ENCODE measurements around the gene SNRNP25. TPM values are rescaled to one million over a fixed set of nuclear protein-coding genes. Genes with fewer than 3 reads are reported as not detected.

The SNRNP25 gene
- 41.8 and 50.2 TPM in 2 replicates for total RNA-seq
- 42.1 and 49.6 TPM in 2 replicates for polyA plus RNA-seq
- polyA plus RNA-seq (2011; cell fraction: cytosol; rRNA removed) = 76.4 and 84.8 TPM in 2 replicates
- polyA plus RNA-seq (2011; cell fraction: nucleus; rRNA removed) = 28.5 and 33.5 TPM in 2 replicates
- polyA plus RNA-seq (2012) = 54.9 and 59.2 TPM in 2 replicates
- polyA minus RNA-seq = 18.4 and 18.6 TPM in 2 replicates
- 18.6 TPM for polyA minus RNA-seq (2011; cell fraction: cytosol; rRNA and poly(A)+ RNA removed)
- polyA minus RNA-seq (2011; cell fraction: nucleus; rRNA and poly(A)+ RNA removed) = 3.8 and 4.0 TPM in 2 replicates
- percentile 51 among the genes with signal in this experiment for Bru-seq, nascent RNA
- percentile 62 among the genes with signal in this experiment for BruChase-seq, experiment 1, labeled RNA remaining after a 6-hour chase
- BruChase-seq, experiment 2, labeled RNA remaining after a 2-hour chase = percentile 53 among the genes with signal in this experiment
- long read RNA-seq, transcript SNRNP25-201 (5 exons, 1,905 nt) = major isoform, 196 of 204 reads
- long read RNA-seq, partial matches to known transcripts = 1 of 204 reads
- long read RNA-seq, other reads (novel, unspliced or antisense) = 3 of 204 reads

DNA sequence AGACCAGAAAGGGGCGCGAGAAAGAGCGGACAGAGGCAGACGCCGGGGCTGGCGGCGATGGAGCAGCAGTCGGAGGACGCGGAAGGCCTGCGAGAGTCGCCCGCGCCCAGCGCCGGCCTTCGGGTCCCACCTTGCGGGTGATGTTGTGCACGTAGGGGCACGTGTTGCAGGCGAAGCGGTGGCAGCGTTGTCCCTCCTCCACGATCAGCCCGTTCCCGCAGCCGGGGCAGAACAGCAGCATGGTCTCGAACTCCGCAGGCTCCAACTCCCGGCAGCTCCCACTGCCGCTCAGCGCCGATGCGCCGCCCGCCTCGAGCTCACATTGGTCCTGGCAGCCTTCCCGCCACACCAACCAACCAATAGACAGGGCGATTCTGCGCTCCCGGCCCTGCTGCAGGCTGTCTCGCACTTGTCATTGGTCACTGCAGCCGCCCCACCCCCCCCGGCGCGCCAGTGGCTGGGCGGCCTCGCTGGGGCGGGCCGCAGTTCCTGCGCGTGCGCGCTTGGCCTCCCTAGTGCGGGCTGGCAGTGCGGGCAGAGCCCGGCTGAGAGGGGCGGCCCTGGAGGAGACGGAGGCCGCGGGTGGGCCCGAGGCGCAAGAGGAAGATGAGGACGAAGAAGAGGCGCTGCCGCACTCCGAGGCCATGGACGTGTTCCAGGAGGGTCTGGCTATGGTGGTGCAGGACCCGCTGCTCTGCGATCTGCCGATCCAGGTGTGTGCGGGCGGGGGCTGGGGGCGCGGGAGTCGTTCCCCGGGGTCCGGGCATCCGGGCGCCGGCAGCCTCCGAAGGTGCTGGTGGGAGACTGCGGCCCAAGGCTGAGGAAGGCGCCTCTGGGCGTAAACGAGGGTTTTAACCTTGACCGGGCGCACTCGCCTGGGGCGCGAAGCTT, at the start of gene SNRNP25, which contains the start of gene POLR3K:
Gene SNRNP25, plus strand, starts transcription at position 483 of the 891 bp plus-strand sequence. Its CDS starts 189 bp downstream, at position 672.
Gene POLR3K, minus strand, starts transcription at position 263 of the 891 bp plus-strand sequence. Its CDS starts 22 bp downstream, at position 241.
- dilution Hi-C loops (cut with MboI; ENCODE audit: extremely low pct_ligation_motif_present, low sequenced_read_pairs) (no loop called here), intact Hi-C loops (cut with micrococcal nuclease) (loop anchor here (1.0 to 2.0 kb wide), 2 partner anchors 23 to 31 kb away; no protein-coding TSS in a partner anchor)
- POLR2A ChIA-PET = no interaction called here
- Histone ChIP-seq H2AFZ (ENCODE audit: low read depth, low read length) (peak within 1 kb of the TSS; percentile 32), H3K27ac (ENCODE audit: insufficient read depth, low read depth, low read length) (no peak within 1 kb of the TSS), H3K4me3 (replicated peaks in 1 of 3; ENCODE audit: insufficient read depth in 1 of 3, low read depth in 1 of 3, low read length in 3 of 3) (peak within 1 kb of the TSS; percentile 20 to 59 (median 49)), H3K9ac (replicated peaks; ENCODE audit: extremely low read depth, insufficient read depth, low read length) (peak within 1 kb of the TSS; percentile 35), H3K4me1 (ENCODE audit: control insufficient read depth, extremely low read depth, insufficient read depth, low read length) (peaks cover 5% of the 10 kb centered on the region), H3K9me3 (replicated peaks; ENCODE audit: control insufficient read depth, insufficient read depth, low read length) (no peaks in the 10 kb centered on the region), H3K36me3 (ENCODE audit: control insufficient read depth in 2 of 2, extremely low read depth in 1 of 2, insufficient read depth in 2 of 2, low read length in 2 of 2) (peaks cover 0 to 23% of the 10 kb centered on the region in 2 experiments), H3K9me1 (replicated peaks; ENCODE audit: control insufficient read depth, extremely low read depth, insufficient read depth, low read length) (no peaks in the 10 kb centered on the region), H3K4me2 (ENCODE audit: insufficient read depth, low read length) (peak within 1 kb of the TSS; percentile 33), H3K27me3 (ENCODE audit: control insufficient read depth in 2 of 2, insufficient read depth in 2 of 2, low read length in 2 of 2) (no peaks in the 10 kb centered on the region), H3K79me2 (ENCODE audit: control insufficient read depth, insufficient read depth, low read length) (peaks cover 16% of the 10 kb centered on the region), H4K20me1 (replicated peaks; ENCODE audit: control insufficient read depth, extremely low read depth, insufficient read depth, low read length) (no peaks in the 10 kb centered on the region)
- CTCF ChIA-PET = interaction anchor here (0.6 to 1.7 kb wide), 10 partner anchors 9 to 308 kb away, joined by 3 to 20 read pairs (median 4); no protein-coding TSS in a partner anchor
- no TSS peak for BruUV-seq (replicated peaks)
- FAIRE-seq (peak; percentile 99), DNase-seq (ENCODE audit: low read depth, low spot score) (peak; percentile 98)
- peak; percentile 86 for TF ChIP-seq POLR2A (IDR thresholded peaks at IDR 0.05; ENCODE audit: low read depth, low read length)
- TF ChIP-seq, protein P1, sequence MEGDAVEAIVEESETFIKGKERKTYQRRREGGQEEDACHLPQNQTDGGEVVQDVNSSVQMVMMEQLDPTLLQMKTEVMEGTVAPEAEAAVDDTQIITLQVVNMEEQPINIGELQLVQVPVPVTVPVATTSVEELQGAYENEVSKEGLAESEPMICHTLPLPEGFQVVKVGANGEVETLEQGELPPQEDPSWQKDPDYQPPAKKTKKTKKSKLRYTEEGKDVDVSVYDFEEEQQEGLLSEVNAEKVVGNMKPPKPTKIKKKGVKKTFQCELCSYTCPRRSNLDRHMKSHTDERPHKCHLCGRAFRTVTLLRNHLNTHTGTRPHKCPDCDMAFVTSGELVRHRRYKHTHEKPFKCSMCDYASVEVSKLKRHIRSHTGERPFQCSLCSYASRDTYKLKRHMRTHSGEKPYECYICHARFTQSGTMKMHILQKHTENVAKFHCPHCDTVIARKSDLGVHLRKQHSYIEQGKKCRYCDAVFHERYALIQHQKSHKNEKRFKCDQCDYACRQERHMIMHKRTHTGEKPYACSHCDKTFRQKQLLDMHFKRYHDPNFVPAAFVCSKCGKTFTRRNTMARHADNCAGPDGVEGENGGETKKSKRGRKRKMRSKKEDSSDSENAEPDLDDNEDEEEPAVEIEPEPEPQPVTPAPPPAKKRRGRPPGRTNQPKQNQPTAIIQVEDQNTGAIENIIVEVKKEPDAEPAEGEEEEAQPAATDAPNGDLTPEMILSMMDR (IDR thresholded peaks at IDR 0.05; ENCODE audit: extremely low read depth in 1 of 2, insufficient read depth in 1 of 2, low read depth in 1 of 2, low read length in 2 of 2) = no peak
- TF ChIP-seq POLR2AphosphoS5 (IDR thresholded peaks at IDR 0.05; ENCODE audit: insufficient read depth, low read depth, low read length) = peak; percentile 63
